Osteoblast (primary cell): Measurements from ENCODE around the gene ZBTB2. TPM values are rescaled to one million over a fixed set of nuclear protein-coding genes. Genes with fewer than 3 reads are reported as not detected.

Experiments used
- DNase-seq: peaks from one replicate; pipeline ENCODE4 v3.0.0; 2011; ENCODE audit warnings: low spot score, mixed read lengths; ENCODE audit not compliant: insufficient read length; ENCODE audit errors: missing footprints
- H2AFZ ChIP-seq: 2 replicates; pipeline ENCODE4 v1.6.0; 2011; ENCODE audit warnings: mild to moderate bottlenecking, low read length
- H3K27ac ChIP-seq: 2 replicates; pipeline ENCODE4 v1.5.1; 2011; ENCODE audit warnings: mild to moderate bottlenecking, low read depth, low read length, moderate library complexity
- H3K27me3 ChIP-seq: 2 replicates; pipeline ENCODE4 v1.6.0; 2012; ENCODE audit warnings: mild to moderate bottlenecking, control low read depth, inconsistent platforms, low read length, moderate library complexity; ENCODE audit not compliant: insufficient read depth
- H3K36me3 ChIP-seq: 2 replicates; pipeline ENCODE4 v1.5.1; 2011; ENCODE audit warnings: mild to moderate bottlenecking, low read length, control low read depth, moderate library complexity; ENCODE audit not compliant: insufficient read depth
- H3K4me1 ChIP-seq: 2 replicates; pipeline ENCODE4 v1.5.1; 2011; ENCODE audit warnings: mild to moderate bottlenecking, low read length, control low read depth, moderate library complexity; ENCODE audit not compliant: insufficient read depth
- H3K4me2 ChIP-seq: 2 replicates; pipeline ENCODE4 v1.6.0; 2011; ENCODE audit warnings: mild to moderate bottlenecking, low read length; ENCODE audit not compliant: insufficient read depth
- H3K4me3 ChIP-seq: fragments of 200-600 bp; sonication (generic); 3 replicates; pipeline ENCODE4 v1.5.1; 2012; ENCODE audit warnings: mild to moderate bottlenecking, low read length, inconsistent platforms; ENCODE audit not compliant: insufficient read depth
- H3K79me2 ChIP-seq: 2 replicates; pipeline ENCODE4 v1.6.0; 2012; ENCODE audit warnings: mild to moderate bottlenecking, low read length, control low read depth, inconsistent platforms; ENCODE audit not compliant: insufficient read depth
- H3K9me3 ChIP-seq: 2 replicates; pipeline ENCODE4 v1.5.1; 2011; ENCODE audit warnings: low read depth, low read length, control low read depth
- H4K20me1 ChIP-seq: 2 replicates; pipeline ENCODE4 v1.6.0; 2012; ENCODE audit warnings: mild to moderate bottlenecking, low read length, control low read depth; ENCODE audit not compliant: insufficient read depth
- CTCF ChIP-seq: IDR thresholded peaks from 2 replicates; pipeline ENCODE4 v1.5.1; 2011; ENCODE audit warnings: mild to moderate bottlenecking, low read depth, low read length, moderate library complexity; ENCODE audit errors: extremely low read depth
- total RNA-seq: library from RNA; depleted of rRNA; stranded (reverse); fragments of >200 nt; gene quantifications from 2 replicates; pipeline ENCODE4 v1.2.3, GENCODE V29; 2012

Gene ZBTB2
- total RNA-seq, 1 donor, result 8.7 TPM

GRCh38 chr6:151425561-151425960, 34.2 kb upstream of the ZBTB2 start:
- H3K79me2 ChIP-seq, result peaks cover 2% of the 10 kb centered on the region
- DNase-seq, result no peak

DNA sequence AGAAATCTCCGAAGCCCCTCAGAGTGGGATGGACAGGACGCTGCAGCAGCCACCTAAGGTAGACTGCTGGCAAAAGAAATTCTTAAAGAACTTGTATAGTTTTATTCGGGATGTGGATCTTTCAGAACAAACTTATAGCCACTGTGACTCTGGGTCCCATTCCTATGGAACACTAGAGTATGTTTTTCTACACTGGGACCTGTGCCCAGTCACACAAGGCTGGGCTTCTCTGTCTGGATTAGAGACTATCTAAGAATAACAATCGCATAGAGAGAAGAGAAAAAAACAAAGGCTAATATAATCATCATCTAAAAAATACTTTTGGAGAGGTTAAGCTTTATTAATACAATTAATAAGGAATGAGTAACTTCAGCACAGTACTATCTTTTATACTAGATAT, 31.6 kb upstream of the ZBTB2 start:
- no peak for TF ChIP-seq CTCF

More at GRCh38 chr6:151425561-151425960, 34.2 kb upstream of the ZBTB2 start:
- peaks cover 75% of the 10 kb centered on the region for H3K36me3 ChIP-seq
- H4K20me1 ChIP-seq, result no peaks in the 10 kb centered on the region
- H3K4me1 ChIP-seq, result no peaks in the 10 kb centered on the region
- no peak overlapping the region for H3K27ac ChIP-seq
- H3K4me3 ChIP-seq, result no peak overlapping the region
- no peak for TF ChIP-seq CTCF
- no peak overlapping the region for H3K4me2 ChIP-seq
- H2AFZ ChIP-seq, result no peak overlapping the region
- H3K27me3 ChIP-seq, result no peaks in the 10 kb centered on the region
- no peaks in the 10 kb centered on the region for H3K9me3 ChIP-seq

GRCh38 chr6:151417477-151417876, 26.1 kb upstream of the ZBTB2 start:
- no peak overlapping the region for H3K27ac ChIP-seq
- no peaks in the 10 kb centered on the region for H3K9me3 ChIP-seq
- H3K4me2 ChIP-seq, result no peak overlapping the region
- no peak for DNase-seq
- no peaks in the 10 kb centered on the region for H4K20me1 ChIP-seq
- H3K79me2 ChIP-seq, result peaks cover 8% of the 10 kb centered on the region
- no peaks in the 10 kb centered on the region for H3K27me3 ChIP-seq
- no peak overlapping the region for H3K4me3 ChIP-seq
- peaks cover 69% of the 10 kb centered on the region for H3K36me3 ChIP-seq
- no peak overlapping the region for H2AFZ ChIP-seq
- TF ChIP-seq CTCF, result no peak
- H3K4me1 ChIP-seq, result no peaks in the 10 kb centered on the region

More for the DNA sequence above, 31.6 kb upstream of the ZBTB2 start:
- Histone ChIP-seq H3K9me3 (no peaks in the 10 kb centered on the region), H3K4me2 (no peak overlapping the region), H3K4me1 (no peaks in the 10 kb centered on the region), H3K4me3 (no peak overlapping the region), H3K36me3 (peaks cover 71% of the 10 kb centered on the region), H4K20me1 (no peaks in the 10 kb centered on the region), H3K27me3 (no peaks in the 10 kb centered on the region), H3K27ac (no peak overlapping the region), H2AFZ (no peak overlapping the region), H3K79me2 (peaks cover 2% of the 10 kb centered on the region)
- no peak for DNase-seq

GRCh38 chr6:151414641-151415260, 23.4 kb upstream of the ZBTB2 start:
- DNase-seq, result peak; percentile 73
- Histone ChIP-seq H3K79me2 (peaks cover 14% of the 10 kb centered on the region), H3K4me3 (no peak overlapping the region), H3K4me2 (no peak overlapping the region), H3K27me3 (no peaks in the 10 kb centered on the region), H3K36me3 (peaks cover 67% of the 10 kb centered on the region), H2AFZ (no peak overlapping the region), H3K27ac (no peak overlapping the region), H4K20me1 (no peaks in the 10 kb centered on the region), H3K9me3 (no peaks in the 10 kb centered on the region), H3K4me1 (no peaks in the 10 kb centered on the region)
- TF ChIP-seq CTCF, result no peak
